PFSK-1 (cell line): Measurements from ENCODE around the gene GTPBP8.

Experiments
- FOXP2 ChIP-seq: optimal IDR thresholded peaks from 2 replicates; pipeline ENCODE3; 2011; ENCODE audit warnings: borderline replicate concordance, control low read depth, inconsistent platforms; ENCODE audit not compliant: insufficient read depth; ENCODE audit errors: extremely low read length, extremely low read depth
- POLR2AphosphoS5 ChIP-seq: IDR thresholded peaks from 2 replicates; pipeline ENCODE4 v1.6.1; 2012; ENCODE audit warnings: low read depth, mild to moderate bottlenecking, control low read depth, low read length, moderate library complexity
- REST ChIP-seq, 2 experiments: IDR thresholded peaks; 2 replicates each; pipeline versions ENCODE4 v1.6.1 to v1.8.0; 2011 to 2012; ENCODE audit warnings: low read depth in 2 of 2, low read length in 2 of 2, control low read depth in 1 of 2, inconsistent platforms in 1 of 2, mild to moderate bottlenecking in 1 of 2, moderate library complexity in 1 of 2; ENCODE audit not compliant: insufficient read depth in 1 of 2

GRCh38 chr3:112995800-112996199 lies 5.0 kb downstream of the GTPBP8 start:
- TF ChIP-seq FOXP2 (no peak), POLR2AphosphoS5 (no peak), REST (IDR thresholded peaks at IDR 0.05; ENCODE audit: insufficient read depth in 1 of 2, low read depth in 2 of 2, low read length in 2 of 2) (no peak)
